LNCAP (cell line): ENCODE results near the gene TSPAN9.

Source experiments
- CTCF ChIP-seq: fragments of 450-650 bp; IDR thresholded peaks from 2 replicates; pipeline ENCODE4 v1.5.1; 2017; ENCODE audit warnings: mild to moderate bottlenecking

TSPAN9 gene

GRCh38 chr12:3298603-3299002, 221.4 kb downstream of the TSPAN9 start:
- TF ChIP-seq CTCF: no peak

GRCh38 chr12:3299929-3300832, 223.0 kb downstream of the TSPAN9 start:
- TF ChIP-seq CTCF: peak; percentile 93

GRCh38 chr12:3300833-3301401, 223.7 kb downstream of the TSPAN9 start:
- TF ChIP-seq CTCF: peak; percentile 19; the same call in 1 of the 2 replicates

- TF ChIP-seq CTCF: no peak
Measured at GRCh38 chr12:3302401-3303041, 225.3 kb downstream of the TSPAN9 start.

GRCh38 chr12:3303410-3304136, 226.4 kb downstream of the TSPAN9 start:
- TF ChIP-seq CTCF: no peak

- no peak for TF ChIP-seq CTCF
Measured at GRCh38 chr12:3304436-3305165, 227.4 kb downstream of the TSPAN9 start.

- no peak for TF ChIP-seq CTCF
Measured at GRCh38 chr12:3305464-3305863, 228.3 kb downstream of the TSPAN9 start.
